ENCODE measurements around the gene KANK3.
"Not testable (repeated sequence)": the region's sequence is repeated elsewhere in the genome, so short reads cannot be mapped to it uniquely, and the experiment has no call there.

GRCh38 chr19:8386419-8386818 is 43.4 kb upstream of the KANK3 start:
- not testable (repeated sequence) for TF ChIP-seq POLR2A (IDR thresholded peaks at IDR 0.05)
- TF ChIP-seq, protein P1, sequence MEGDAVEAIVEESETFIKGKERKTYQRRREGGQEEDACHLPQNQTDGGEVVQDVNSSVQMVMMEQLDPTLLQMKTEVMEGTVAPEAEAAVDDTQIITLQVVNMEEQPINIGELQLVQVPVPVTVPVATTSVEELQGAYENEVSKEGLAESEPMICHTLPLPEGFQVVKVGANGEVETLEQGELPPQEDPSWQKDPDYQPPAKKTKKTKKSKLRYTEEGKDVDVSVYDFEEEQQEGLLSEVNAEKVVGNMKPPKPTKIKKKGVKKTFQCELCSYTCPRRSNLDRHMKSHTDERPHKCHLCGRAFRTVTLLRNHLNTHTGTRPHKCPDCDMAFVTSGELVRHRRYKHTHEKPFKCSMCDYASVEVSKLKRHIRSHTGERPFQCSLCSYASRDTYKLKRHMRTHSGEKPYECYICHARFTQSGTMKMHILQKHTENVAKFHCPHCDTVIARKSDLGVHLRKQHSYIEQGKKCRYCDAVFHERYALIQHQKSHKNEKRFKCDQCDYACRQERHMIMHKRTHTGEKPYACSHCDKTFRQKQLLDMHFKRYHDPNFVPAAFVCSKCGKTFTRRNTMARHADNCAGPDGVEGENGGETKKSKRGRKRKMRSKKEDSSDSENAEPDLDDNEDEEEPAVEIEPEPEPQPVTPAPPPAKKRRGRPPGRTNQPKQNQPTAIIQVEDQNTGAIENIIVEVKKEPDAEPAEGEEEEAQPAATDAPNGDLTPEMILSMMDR (IDR thresholded peaks at IDR 0.05) = not testable (repeated sequence)

All from Peyer's patch (tissue), 4 donors.